D721Med (cell line): ENCODE results near the gene SPSB1.

Experiments used
- DNase-seq: peaks from one replicate; pipeline ENCODE4 v3.0.0; 2011; ENCODE audit warnings: low spot score; ENCODE audit not compliant: insufficient read length
- FAIRE-seq: peaks from 2 replicates; lab custom pipeline; 2011; peaks lifted over from hg19 to GRCh38; lab: Jason Lieb, UNC
- TF ChIP-seq, protein P1 (sequence below): IDR thresholded peaks from 2 replicates; pipeline ENCODE4 v1.5.1; 2012; ENCODE audit warnings: mild to moderate bottlenecking, control low read depth; ENCODE audit not compliant: insufficient read depth; ENCODE audit errors: missing control alignments

The SPSB1 gene

DNA sequence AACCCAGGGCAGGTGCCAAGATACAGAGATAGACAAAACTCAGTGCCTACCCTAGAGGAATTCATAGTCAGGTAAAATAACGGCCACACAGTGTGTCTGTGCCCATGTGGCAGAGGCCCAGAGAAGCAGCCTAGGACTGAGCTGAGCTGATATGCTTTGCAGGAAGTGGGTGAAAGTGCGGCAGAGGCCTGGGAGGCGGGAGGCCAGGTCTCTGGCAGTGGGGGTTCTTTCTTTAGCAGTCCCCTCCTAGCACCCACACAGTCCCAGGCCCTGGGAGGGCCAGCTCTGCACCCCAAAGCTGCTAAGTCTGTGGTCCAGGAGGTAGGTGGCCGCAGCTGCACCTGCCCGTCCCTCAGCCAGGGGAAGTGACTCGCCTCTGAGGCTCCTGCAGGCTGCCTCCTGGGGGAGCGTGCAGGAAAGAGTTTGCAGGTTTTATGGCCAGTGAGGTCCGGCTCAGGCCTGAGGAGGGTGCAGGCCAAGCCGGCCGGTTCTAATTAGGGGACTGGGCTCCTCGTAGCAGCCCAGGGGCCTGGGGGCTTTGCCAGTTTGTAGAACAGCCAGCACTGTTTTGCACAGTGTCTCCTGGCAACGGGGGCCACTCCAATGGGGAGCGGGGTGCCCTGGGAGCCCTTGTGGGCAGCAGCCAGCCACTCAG lies 107.9 kb downstream of the SPSB1 start:
- no peak for FAIRE-seq
- TF ChIP-seq, protein P1, sequence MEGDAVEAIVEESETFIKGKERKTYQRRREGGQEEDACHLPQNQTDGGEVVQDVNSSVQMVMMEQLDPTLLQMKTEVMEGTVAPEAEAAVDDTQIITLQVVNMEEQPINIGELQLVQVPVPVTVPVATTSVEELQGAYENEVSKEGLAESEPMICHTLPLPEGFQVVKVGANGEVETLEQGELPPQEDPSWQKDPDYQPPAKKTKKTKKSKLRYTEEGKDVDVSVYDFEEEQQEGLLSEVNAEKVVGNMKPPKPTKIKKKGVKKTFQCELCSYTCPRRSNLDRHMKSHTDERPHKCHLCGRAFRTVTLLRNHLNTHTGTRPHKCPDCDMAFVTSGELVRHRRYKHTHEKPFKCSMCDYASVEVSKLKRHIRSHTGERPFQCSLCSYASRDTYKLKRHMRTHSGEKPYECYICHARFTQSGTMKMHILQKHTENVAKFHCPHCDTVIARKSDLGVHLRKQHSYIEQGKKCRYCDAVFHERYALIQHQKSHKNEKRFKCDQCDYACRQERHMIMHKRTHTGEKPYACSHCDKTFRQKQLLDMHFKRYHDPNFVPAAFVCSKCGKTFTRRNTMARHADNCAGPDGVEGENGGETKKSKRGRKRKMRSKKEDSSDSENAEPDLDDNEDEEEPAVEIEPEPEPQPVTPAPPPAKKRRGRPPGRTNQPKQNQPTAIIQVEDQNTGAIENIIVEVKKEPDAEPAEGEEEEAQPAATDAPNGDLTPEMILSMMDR, result no peak
- DNase-seq, result no peak

DNA sequence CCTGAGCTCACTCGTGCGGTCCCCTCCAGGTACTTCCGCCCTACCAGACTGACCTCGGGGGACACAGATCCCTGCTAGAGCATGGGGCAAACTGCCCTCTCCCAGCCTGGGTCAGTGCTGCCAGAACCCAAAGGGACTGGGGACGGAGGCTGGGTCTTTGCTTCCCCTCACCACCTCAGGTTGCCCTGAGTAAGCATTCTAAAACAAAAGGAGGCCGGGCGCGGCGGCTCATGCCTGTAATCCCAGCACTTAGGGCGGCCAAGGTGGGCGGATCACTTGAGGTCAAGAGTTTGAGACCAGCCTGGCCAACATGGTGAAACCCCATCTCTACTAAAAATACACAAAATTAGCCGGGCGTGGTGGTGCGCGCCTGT lies 108.4 kb downstream of the SPSB1 start:
- TF ChIP-seq, protein P1, result no peak
- no peak for DNase-seq
- FAIRE-seq, result no peak

DNA sequence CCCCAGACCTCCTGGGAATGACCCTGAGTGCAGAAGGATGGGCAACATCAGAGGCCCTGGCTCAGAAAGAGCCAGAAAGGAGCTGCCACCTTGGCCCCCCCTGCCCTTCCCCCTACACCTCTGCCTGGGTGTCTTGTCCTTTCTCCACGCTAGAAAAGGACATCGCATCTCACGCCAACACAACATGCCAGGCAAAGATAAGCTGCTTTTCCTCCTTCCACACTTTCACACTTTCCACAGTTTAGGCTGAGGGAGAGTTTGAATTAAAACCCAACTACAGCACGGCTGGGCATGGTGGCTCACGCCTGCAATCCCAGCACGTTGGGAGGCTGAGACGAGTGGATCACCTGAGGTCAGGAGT lies 109.5 kb downstream of the SPSB1 start:
- no peak for DNase-seq
- TF ChIP-seq, protein P1, result no peak

DNA sequence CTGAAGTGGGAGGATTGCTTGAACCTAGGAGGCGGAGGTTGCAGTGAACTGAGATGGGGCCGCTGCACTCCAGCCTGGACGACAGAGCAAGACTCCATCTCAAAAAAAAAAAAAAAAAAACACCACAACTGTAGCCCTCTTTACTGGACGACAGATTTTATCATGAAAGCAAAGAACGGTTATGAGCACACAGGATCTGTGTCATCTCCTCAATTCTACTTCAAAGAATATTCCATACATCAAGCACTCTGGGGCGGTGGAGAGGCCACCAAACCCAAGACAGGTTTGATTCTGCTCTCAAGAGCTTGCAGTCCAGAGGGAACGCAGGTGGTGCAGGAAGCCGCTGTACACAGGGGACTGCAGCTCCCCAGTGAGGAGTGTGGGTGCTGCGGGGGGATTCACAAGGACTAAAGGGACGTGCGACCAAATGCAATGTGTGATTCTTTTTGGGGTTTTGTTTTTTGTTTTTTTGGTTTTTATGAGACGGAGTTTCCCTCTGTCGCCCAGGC lies 110.1 kb downstream of the SPSB1 start:
- TF ChIP-seq, protein P1, result no peak
- DNase-seq (no peak), FAIRE-seq (no peak)

More for the DNA sequence above, 109.5 kb downstream of the SPSB1 start:
- FAIRE-seq, result no peak

DNA sequence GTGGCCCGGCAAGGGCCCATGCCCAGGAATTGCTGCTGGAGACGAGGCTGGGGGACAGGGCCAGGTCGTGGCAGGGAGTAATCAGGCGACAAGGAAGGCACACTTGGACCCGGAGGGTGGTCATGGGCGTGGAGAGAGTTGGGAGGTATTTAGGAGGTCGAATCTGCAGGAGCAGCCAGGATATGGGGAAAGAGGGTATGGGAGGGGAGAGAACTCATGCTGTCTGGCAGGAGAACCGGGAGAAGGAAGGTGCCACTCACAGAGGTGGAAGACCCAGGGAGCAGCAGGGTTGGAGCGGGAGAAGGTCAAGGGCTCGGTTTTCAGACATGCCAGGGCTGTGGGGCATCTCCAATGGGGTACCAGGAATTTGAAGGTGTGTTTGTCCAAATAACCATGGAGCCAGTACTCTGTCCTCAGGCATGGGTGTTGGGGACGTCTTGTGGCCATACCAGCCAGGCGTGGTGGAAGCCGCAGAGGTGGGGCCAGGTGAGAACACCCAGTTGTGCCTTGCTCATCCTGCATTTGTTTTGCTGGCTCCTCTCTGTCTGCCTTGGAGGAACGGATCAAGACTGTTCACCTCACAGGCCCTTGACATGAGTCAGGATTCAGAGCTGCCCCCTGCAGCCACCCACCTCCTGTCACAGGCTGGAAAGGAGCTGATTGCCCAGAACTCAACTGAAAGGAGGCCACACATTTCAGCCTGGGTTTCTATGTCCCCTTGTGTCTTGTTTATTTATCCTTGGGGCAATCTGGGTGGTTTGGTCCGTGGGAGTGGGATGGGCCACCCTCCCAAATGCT lies 111.6 kb downstream of the SPSB1 start:
- DNase-seq (no peak), FAIRE-seq (no peak)
- TF ChIP-seq, protein P1, result no peak

DNA sequence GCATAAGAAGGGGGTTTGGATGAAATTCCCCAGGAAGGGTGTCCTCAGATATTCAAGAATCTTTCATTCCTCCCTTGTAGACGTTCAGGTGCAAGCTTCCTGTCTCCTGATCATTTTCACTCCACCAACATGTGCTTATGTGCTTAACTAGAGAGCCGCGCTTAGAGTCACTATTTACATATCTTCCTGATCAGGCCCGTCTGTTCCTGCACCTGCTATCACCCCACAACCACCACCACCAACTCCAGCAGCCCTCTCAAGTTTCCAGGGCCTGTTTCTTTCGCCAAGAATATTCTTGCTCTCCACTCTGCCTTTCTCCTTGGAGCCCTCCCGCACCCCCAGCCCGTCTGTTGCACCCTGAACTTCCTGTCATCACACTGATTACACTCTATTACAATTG lies 113.4 kb downstream of the SPSB1 start:
- DNase-seq, result no peak
- TF ChIP-seq, protein P1, result no peak
- FAIRE-seq, result no peak

DNA sequence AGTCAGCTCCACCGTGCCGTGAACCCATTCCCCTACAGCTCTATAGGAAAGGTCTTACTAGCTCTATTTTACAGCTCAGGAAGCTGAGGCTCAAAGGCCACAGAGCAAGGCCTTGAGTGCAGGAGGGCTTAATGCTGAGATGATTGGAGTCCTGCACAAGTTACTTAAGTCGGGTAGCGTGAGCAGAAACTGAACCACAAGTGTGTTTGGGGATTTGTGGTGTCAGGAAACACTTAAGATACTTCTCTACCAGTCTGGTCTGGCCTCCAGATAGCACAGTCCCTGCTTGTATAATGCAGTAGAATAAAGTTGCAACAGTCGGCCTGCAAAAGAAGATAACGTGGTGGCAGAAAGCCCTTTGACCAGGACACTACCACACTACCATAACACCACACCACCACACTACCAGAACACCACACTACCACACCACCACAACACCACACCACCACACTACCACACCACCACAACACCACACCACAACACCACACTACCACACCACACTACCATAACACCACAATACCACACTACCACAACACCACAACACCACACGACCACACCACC lies 118.1 kb downstream of the SPSB1 start:
- TF ChIP-seq, protein P1, result no peak
- no peak for DNase-seq
- FAIRE-seq, result no peak
